Measurements from ENCODE around the gene MAML3.

The MAML3 gene

DNA sequence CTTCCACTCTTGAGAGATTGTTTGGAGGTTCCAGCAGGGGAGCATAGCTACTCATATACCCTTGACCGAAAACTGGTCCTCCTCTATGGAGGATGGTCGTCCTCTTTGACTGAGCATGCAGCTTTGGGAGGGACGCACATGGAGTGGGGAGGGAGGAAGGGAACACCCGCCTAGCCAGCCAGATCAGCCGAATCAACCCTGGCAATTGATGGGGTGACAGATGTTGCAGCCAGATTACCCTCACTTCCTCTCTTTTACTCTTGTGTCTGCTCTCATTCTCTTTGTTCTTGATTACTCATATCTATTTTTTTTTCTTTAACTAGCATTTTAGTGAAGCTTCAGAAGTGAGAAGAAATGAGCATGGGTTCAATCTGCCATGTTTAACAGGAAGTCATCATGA is 468.8 kb downstream of the MAML3 start:
- no peak for DNase-seq (ENCODE audit: low spot score)

DNA sequence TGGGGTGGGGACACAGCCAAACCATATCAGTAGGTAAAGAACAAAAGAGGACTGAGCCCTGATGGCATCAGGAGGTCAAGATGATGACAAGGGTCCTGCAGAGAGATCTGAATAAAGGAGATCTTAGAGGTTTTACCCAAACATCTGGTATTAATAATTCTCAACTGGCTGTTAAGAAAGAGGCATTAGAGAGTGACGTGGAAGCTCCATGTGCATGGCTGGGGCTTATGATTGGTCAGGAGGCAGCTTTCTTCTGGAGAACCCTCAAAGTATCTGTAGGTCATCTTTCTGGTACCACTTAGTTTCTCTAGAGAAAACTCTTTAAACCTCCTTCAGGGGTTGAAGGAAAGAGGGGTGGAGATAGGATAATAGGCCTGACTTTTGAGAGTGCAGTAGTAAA is 469.6 kb downstream of the MAML3 start:
- DNase-seq (ENCODE audit: low spot score) = no peak

DNA sequence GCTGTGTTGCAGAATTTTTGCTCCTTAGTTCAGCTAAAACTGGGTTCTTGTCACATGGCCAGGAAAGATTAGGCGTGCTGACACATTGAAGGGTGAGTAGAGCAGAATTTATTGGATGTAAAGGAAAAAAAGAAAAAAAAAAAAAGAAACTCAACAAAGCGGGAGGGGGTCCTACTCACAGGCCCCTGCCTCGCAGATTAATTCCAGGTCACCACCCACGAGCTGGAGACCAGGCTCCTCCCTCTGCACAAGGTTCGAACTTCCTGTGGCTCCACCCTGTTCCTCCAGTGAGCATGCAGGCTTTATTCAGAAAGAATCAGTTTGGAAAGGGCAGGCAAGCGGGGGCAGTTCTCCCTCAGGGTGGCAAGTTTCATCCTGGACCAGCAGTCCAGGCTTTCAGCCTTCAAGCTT is 471.2 kb downstream of the MAML3 start:
- no peak for DNase-seq (ENCODE audit: low spot score)

DNA sequence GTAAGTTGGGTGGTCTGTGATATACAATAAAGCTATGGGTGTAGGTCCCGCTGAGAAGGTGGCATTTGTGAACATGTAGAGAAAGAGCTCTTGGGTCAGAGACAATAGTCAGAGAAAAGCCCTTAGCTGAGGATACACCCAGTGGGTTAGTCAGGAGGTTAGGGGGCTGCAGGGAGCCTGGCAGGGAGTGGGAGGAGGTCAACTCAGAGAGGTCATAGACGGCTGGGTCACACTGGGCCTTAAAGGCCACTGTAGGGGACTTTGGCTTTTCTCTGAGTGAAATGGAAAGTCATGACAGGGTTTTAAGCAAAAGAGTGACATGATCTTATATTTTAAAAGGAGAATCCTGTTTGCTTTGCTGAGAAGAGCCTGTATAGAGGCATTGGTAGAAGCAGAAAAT is 471.7 kb downstream of the MAML3 start:
- no peak for DNase-seq (ENCODE audit: low spot score)

DNA sequence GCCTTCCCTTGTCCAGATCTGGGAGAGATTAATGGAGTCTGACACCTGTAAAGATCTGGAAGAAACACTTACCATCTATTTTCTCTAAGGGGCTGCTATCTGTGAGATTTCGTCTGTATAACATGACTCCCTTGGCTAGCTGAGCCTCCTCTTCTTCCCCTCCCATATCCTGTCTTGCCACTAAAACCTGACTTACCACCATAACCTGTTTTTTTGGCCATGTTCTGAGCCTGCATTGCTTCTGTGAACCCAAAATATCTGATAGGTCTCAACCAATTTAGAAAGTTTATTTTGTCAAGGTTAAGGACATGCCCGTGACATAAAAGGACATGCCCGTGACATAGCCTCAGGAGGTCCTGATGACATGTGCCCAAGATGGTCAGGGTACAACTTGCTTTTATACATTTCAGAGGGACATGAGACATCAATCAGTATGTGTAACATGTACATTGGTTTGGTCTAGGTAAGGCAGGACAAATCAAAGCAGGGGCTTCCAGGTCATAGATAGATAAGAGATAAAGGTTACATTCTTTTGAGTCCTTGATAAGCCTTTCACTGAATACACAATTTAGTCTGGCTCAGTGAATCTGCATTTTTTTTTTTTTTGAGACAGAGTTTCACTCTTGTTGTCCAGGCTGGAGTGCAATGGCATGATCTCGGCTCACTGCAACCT is 476.9 kb downstream of the MAML3 start:
- DNase-seq (ENCODE audit: low spot score) = no peak

DNA sequence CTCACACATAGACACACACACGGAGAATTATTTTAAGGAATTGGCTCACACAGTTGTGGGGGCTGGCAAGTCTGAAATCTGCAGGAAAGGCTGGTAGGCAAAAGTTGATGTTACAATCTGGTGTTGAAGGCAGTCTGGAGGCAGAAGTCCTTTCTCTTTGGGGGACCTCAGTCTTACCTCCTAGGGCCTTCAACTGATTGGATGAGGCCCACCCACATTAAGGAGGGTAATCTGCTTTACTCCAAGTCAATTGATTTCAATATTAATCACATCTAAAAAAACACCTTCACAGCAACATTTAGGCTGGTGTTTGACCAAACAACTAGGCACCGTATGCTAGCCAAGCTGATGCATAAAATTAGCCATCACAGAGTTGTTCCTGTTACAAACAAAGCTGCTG is 477.6 kb downstream of the MAML3 start:
- no peak for DNase-seq (ENCODE audit: low spot score)

DNA sequence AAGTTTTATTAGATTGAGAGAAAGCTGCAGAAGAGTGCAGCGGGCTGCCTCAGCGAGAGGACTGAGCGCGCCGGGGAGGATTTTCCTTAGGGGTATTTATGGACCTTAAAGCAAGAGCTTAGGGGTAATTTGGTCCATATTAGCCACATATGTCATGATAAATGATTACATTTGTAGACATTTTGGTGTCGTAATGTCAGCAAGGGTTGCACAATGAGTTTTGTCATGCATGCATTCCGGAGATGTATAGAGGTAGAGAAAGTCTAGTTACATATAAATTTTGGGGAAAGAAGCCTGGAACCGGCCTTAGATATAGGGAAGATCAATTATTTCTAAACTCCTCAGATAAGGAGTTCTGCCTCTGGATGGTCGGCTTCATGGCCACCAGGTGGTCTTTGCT is 478.3 kb downstream of the MAML3 start:
- DNase-seq (ENCODE audit: low spot score) = no peak

DNA sequence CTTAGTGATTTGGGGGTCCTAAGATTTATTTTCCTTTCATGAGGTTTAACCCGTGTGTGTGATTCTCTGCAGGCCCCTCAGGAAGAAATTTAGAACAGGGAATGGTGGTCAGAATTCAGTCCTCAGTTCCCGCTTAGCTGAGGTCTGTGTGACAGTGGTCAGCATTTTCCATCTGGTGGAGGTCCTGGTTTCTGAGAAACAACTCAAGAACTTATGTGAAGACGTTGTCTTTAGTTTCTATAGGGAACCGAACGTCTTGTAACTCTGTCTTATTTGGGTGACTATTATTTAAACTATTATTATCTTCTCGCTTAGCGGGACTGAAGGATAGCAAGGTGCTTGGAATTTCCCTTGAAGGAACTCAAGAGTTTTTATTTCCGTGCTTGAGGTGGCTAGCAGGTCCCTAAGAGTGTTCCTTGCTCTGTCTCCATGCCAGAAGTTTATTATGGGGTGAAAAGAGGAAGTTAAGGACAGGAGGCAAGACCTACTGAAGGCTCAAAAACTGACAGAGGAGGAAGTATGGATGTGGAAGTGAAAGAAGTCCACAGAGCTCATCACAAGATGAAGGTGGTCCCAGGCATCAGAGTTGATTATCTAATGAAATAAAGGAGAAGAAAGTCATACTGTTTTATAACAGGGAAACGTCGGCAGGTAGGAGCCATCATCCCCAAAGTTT is 479.0 kb downstream of the MAML3 start:
- no peak for DNase-seq (ENCODE audit: low spot score)

DNA sequence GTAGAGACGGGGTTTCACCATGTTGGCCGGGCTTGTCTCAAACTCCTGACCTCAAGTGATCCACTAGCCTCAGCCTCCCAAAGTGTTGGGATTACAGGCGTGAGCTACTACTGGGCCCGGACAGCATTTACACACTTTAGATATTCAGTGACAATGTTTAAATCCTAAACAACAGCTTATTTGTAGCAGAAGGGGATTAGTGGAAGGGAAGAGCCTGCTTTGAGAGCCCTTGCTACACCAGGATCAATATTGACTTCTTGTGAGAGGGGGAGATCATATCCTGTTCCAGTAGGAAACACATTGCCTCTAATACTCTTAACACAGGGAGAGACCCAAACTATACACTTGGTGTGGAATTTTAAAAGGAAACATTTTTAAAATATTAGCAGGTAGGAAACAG is 481.3 kb downstream of the MAML3 start:
- no peak for DNase-seq (ENCODE audit: low spot score)

DNA sequence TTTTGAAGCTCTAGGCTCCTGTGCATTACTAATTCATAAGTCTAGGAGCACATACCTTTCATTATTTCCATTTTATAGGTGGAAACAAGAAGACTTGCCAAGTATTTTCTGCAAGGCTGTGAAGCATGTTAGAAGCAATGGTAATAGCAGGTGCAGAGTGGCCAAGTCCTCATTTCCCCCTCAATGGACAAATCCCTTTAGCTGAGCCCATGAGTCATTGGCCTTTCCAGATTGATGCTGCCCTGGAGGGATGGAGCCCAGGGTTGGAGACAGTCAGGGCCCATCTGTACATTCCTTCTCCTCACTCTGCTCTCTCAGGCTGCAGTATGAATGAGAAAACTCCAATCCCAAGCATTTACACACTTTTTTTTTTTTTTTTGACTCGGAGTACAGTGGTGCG is 481.8 kb downstream of the MAML3 start:
- no peak for DNase-seq (ENCODE audit: low spot score)

DNA sequence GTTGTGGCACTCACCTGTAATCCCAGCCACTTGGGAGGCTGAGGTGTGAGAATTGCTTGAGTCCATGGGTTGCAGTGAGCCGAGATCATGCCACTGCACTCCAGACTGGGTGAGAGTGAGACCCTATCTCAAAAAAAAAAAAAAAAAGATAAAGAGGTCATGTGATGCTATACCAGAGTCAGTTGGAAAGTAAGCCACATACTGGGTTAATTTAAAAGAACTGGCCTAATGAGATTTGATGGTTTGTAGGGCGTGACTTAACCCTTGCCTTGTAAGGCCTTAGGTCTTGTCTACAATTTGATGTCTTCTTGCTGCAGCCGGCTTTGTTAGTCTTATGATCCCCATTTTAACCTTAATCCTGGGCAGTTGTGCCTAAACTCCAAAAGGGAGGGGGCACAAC is 483.2 kb downstream of the MAML3 start:
- no peak for DNase-seq (ENCODE audit: low spot score)

DNA sequence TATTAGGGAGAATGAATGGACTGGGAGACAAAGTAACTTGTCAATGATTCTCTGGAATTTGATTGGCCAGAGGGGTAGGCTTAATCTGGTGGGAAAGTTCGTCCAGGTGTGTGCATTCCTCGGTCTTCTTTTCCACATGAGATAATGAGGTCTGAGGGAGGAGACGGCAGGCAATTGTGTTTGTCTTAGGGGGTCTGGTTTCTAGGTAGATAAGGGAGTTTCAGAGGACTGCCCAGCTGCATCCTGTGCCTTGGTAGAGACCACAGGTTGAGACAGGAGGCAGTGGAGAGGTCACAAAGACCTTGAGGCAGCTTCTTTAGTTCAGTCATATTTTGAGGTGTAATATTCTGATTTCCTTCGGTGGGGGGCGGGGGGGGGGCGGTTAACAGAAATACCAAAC is 484.1 kb downstream of the MAML3 start:
- no peak for DNase-seq (ENCODE audit: low spot score)

DNA sequence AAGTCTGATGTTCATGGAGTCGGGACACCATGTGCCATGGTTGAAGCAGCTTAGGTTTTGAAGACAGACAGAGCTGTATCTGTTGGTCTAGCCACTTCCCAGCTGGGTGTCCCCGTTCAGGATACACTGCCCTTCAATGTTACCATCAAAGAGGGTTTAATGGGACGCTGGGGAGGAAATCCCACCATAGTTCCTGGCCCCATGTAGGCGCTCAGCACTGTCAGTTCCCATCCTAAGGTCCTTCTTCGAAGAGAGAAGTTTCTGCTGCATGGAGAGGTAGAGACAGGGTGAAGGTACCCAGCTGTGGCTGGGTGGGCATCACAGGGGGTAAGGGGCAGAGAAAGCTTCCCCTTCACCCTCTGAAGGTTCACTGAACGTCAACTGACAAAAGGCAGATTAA is 484.6 kb downstream of the MAML3 start:
- DNase-seq (ENCODE audit: low spot score) = no peak

DNA sequence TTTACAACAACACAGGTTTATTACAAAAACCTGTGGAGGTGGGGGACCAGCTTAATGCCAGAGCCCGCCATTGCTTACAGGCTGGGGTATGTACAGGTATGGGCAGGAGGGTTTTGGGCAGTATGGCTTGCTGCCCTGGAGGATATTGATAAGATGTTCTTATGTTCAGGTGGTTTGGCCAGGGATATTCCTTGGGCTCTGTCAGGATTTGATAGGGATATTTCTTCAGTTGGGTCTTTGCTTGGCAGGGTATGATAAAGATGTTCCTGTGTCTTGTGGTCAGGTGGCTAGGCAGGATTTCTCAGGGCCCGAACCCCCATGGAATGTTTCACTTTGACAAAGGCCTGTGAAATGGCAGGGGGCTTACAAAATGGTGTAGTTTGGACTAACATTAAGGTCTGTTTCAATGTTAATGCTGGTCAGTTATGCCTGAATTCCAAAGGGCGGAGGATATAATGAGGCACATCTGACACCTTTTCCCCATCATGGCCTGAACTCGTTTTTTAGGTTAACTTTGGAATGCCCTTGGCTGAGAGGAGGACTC is 485.3 kb downstream of the MAML3 start:
- no peak for DNase-seq (ENCODE audit: low spot score)

DNA sequence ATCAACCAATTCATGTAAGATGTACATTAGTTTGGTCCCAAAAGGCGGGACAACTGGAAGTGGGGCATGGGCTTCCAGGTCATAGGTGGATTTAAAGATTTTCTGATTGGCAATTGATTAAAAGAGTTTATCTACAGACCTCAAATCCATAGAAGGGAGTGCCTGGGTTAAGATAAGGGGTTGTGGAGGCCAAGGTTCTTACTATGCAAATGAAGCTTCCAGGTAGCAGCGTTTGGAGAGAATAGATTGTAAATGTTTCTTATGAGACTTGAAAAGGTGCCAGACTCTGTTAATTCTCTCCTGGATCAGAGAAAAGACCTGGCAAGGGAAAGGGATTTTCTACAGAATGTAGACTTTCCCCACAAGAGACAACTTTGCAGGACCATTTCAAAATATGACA is 485.9 kb downstream of the MAML3 start:
- DNase-seq (ENCODE audit: low spot score) = no peak

All from COLO829 (cell line).